ENCODE measurements around the gene ONECUT1.

Gene ONECUT1

DNA sequence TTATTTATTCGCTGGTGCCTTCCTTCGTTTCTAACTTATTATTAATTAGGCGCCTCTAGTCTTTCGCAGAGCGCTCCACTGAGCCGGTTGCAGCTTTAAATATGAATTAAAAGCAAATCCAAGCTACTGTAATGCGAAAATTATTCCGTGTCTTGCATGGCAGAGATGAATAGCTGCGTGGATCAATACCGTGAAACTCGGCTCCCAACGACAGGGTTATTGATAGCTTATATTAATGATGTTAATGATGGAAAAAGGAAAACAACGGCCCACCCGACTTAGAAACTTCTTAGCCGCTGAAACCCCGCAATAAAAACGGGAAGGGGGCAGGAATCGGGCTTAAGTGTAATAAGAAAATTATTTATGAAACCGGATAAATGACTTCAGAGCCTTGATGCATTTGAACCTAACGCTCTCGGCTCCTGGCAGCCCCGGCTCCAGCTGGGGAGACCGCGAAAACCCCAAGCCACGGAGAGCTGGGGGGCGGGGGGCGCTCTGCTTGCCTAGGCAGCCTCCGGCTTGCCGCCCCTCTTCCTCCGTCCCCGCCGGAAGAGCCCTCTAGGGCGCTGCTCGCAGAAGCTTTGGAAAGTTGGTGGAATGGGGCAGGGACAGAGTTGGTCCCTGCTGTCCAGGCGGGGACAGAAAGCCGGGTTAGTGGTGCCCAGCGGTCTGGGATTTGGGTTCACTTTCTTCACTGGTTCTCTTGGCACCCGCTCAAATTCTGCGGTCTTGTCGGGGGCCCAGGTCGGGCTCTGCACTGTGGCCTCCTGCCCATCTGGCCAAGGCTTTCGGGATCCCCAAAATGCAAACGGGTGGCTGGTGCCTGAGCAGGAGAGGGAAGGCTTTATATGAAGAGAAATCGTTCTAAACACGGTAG is 7.7 kb upstream of the ONECUT1 start:
- FAIRE-seq (no peak), DNase-seq (ENCODE audit: insufficient read length, low spot score) (no peak)

DNA sequence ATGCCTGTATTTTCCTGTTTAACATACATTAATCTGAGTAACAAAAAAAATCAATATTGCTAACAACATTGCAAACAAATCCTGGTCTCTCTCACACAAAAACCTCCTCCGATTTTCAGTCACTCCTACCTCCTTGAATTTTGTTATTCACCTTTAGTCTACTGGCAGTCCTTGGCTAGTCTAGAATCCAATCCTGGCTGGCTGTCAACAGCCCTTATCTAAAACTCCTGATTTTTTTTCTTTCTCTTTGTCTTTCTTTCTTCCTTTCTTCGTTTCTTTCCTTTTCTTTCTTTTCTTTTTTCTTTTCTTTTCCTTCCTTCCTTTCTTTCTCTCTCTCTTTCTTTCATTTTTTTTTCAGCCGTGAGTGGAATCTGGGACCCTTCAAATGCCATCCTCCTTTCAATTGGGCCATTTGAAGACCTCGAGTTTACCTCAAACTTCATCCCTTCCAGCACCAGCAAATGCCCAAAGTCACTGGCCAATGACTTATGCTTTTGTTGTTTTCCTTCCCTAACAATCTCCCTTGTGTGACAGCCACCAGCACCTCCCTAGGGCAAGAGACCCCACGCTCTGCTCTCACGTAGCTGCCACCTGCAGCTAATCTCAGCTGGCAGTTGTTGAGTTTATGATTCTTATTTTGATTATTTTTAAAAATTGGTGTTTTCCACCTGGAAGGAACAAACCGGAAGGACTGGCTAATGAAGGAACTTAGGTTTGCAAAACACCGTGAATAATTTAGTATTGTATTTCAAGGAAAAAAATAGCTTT is 6.8 kb upstream of the ONECUT1 start:
- no peak for DNase-seq (ENCODE audit: insufficient read length, low spot score)
- no peak for FAIRE-seq

DNA sequence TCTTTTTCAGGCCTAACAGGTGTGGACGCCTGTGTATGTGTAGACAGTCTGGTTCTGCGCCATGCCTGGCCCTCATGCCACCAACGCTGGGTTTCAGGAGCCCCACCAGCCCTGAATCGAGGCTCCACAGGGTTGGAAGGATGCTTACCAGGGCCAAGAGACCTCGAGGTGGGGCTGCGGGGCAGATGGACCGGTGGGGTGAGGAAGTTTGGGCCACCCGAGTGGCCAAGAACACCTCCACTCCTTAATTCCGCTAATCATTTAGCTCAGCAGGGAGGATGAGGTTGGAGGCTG is 6.0 kb upstream of the ONECUT1 start:
- no peak for FAIRE-seq
- no peak for DNase-seq (ENCODE audit: insufficient read length, low spot score)

- DNase-seq (ENCODE audit: insufficient read length, low spot score) = no peak
- FAIRE-seq = no peak
These were observed 5.5 kb upstream of the ONECUT1 start for GRCh38 chr15:52795464-52796227.

- DNase-seq (ENCODE audit: insufficient read length, low spot score) (no peak), FAIRE-seq (no peak)
These were observed 4.7 kb upstream of the ONECUT1 start for GRCh38 chr15:52794665-52795463.

GRCh38 chr15:52791776-52792175 is 1.6 kb upstream of the ONECUT1 start:
- FAIRE-seq (no peak), DNase-seq (ENCODE audit: insufficient read length, low spot score) (no peak)

- no peak for DNase-seq (ENCODE audit: insufficient read length, low spot score)
- FAIRE-seq = no peak
These were observed 1.0 kb upstream of the ONECUT1 start for GRCh38 chr15:52790941-52791751.

DNA sequence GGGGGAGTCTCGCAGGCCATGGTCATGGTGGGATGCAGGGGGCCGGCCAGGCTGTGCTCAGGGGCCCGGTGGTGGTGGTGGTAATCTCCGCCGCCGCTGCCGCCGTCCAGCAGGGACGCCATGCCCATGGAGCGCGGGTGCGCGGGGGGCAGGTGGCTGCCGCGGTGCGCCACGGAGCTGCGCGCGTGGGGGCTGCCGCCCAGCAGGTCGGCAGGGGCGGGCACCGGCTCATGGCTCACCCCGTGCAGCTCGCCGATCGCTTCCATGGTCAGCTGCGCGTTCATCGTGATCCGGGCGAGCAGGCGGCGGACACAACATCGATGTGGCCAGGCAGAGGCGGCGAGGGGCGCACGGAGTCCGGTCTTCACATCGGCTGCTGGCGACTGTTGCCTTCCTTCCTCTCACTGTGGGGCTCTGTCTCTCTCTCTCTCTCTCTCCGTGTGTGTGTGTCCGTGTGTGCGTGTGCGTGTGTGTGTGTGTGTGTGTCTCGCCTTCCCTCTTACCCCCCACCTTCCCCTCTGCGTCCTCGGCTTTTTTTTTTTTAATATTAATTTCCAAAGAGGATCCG is 451 bp downstream of the ONECUT1 start:
- DNase-seq (ENCODE audit: insufficient read length, low spot score) = no peak
- FAIRE-seq = no peak

DNA sequence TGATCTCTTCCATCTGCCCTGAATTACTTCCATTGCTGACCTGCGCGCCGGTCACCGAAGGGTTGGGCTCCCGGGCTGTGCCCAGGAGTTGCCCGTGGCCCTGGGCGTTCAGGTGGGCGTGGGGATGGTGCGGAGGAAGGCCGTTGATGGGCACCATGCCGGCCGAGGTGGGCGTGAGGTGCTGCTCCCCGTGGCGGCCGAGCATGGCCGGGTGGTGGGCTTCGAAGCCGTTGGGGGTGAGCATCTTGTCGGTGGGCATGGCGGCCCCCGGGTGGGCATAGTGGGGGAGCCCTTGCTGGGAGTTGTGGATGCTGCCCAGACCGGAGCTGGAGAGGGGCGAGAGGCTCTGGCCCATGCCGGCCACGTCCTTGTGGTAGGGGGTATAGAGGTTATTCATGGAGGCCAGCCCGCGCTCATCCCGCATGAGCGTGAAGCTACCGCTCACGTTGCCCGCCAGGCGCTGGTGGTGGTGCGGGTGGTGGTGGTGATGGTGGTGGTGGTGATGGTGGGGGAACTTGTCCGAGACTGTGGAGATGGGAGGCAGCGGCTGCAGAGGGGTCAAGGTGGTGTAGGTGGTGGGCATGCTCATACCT is 1.0 kb downstream of the ONECUT1 start:
- no peak for FAIRE-seq
- DNase-seq (ENCODE audit: insufficient read length, low spot score) = no peak

DNA sequence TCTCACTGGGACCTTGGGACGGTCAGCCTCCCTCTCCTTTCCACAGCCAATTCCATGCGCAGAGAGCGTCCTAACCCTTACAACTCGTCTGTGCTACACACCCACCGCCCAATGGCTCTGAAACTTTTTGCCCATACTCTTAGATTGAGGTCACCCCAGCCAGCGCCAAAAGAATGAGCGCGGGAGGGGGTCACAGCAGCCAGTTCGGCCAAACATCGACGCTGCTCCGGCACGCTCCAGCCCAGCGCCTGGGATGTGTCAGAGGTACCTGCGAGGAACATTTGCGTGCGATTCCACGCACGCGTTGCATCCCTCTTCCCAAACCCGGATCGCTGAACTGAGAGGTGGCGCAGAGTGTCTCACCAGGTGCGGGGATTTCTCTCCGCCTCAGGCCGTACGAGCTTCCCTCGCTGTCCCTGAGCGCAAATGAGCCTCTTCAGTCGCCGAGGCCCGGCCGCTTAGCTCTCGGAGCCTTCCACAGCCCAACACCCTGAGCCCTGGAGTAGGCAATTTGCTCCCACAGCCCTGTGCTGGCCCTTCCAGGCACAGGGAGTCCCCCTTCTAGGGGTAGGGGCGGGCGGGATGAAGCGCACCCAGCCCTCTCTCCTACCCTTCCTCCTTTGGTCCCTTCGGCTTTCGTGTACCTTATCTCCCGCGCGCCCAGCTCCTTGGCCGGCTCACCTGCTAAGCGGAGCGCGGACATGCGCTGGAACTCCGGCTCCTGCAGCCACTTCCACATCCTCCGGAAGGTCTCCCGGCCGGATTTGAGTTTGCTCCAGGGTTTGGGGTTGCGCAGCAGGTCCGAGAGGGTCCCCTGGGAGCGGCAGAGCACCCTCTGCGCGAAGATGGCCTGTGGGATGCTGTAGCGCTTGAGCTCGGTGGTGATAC is 1.8 kb downstream of the ONECUT1 start:
- DNase-seq (ENCODE audit: insufficient read length, low spot score) = no peak
- FAIRE-seq = no peak

DNA sequence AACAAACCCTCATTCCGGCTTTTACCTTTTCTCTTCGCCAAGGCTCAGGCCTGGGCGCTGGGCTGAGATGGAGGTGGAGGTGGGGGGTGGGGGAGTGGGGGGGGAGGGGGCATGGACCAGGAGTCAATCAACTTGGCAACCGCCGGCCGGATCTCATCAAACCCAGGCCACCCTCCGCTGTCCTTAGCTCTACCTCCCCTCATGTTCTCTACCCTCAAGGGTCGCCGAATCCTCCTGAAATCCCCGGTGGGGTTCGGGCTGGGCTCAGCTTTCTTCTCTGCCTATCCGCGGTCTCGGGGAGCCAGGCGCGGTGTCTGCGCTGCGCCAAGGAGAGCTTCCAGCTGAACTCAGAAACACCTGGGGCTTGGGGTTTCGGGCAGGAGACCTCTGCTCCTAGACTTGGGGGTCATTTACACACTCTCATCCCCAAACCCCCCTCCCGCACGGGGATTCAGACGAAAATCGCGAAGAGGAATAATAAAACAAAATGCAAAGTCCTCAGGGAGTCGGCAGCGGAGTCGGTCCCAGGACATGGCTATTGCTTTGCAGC is 2.5 kb downstream of the ONECUT1 start:
- DNase-seq (ENCODE audit: insufficient read length, low spot score) (no peak), FAIRE-seq (no peak)

GRCh38 chr15:52787123-52787503 is 3.0 kb downstream of the ONECUT1 start:
- no peak for FAIRE-seq
- DNase-seq (ENCODE audit: insufficient read length, low spot score) = no peak

DNA sequence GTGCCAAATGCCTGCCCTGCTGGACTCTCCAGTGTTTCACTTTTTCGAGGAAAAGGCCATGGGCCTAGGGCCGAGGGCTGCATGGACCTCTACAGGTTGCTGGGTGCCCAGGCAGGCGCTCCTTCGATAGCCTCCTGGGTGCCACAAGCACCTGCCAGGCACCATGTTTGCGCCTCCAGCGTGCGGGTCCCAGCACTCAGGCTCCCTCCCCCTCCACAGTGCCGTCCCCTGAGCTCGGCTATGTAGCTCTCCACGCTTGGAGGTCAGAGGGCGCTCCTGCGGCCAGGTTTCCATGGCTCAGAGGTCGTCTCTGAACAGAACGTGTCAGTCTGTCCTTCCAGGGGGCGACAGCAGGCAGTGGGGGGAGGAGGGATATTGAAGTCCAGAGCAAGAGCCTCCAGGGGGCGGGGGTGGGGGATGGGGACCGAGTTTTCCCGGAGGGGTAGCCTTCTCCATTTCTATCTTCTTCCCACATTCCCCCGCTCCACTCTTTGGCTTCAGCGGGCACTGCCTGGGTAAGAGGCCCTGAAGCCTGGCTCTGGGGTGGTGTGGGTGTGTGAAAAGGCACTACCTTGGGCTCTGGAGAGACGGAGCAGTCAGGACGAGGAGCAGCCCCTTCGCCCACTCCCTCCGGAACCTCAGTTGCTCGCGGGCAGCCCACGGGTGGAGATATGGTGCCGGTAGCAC is 3.6 kb downstream of the ONECUT1 start:
- no peak for DNase-seq (ENCODE audit: insufficient read length, low spot score)
- no peak for FAIRE-seq

GRCh38 chr15:52785672-52786406 is 4.3 kb downstream of the ONECUT1 start:
- FAIRE-seq (no peak), DNase-seq (ENCODE audit: insufficient read length, low spot score) (no peak)

DNA sequence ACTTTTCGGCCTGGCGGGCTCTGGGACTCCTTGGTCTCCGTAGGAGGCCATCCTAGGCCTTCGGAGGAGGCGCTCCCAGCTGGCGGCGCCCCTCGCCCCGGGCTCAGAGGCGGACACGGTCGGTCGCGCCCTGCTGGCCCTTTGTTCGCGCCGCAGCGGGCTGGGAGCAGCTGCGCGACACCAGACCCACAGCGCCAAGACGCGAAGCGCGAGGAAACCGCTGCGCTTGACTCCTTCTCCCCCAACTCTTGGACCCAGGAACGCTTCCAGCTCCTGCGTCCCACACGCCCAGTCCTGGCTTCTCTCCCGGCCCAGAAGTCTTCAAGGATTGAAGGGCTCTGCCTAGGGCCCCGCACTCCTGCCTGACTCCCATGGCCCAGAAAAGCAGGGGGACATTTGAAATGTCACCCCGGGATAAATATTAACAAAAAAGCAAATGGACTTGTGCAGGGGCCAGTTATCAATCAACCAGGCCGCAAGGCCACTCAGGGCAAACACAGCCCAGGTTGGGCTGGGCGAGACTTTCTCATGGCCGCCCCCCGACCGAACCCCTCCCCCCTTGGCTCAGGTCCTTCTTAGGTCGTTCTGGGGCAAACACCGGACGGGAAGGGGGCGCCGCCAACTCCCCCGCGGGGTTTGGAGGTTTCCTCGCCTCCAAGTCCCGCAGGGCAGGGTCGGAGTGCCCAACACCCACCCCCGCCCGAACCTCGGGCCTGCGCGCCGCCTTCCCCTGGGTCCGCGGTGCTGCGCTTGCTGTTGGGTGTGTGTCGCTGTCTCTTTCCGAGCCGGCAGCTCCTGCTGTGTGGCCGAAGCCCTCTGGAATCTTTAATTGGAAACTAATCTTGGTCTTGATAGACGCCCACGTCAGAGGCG is 5.1 kb downstream of the ONECUT1 start:
- FAIRE-seq (no peak), DNase-seq (ENCODE audit: insufficient read length, low spot score) (no peak)

Measured in GM19239 (cell line).